Endothelial cell of umbilical vein (primary cell): ENCODE measurements around the gene SPDEF. TPM values are rescaled to one million over a fixed set of nuclear protein-coding genes. Genes with fewer than 3 reads are reported as not detected.

Source experiments
- BruUV-seq: library from RNA; stranded (reverse); fragments of 400-500 nt; replicated peaks from 2 replicates; lab custom pipeline; 2021; lab: Mats Ljungman, UMichigan
- CTCF ChIA-PET: fragments of 300-600, 350-600 bp; sonication (Branson Sonifier 250); formaldehyde crosslinking; loops from one replicate; lab custom pipeline; 2021; ENCODE audit warnings: antibody characterized with exemption, inconsistent platforms; lab: Charles Lee
- POLR2A ChIA-PET: fragments of 300-600, 350-600 bp; sonication (Branson Sonifier 250); formaldehyde crosslinking; loops from one replicate; lab custom pipeline; 2021; ENCODE audit warnings: antibody characterized with exemption, inconsistent platforms; lab: Charles Lee
- DNase-seq: peaks from one replicate; pipeline ENCODE4 v3.0.0-alpha.2; 2011; ENCODE audit warnings: low read depth, low spot score
- FAIRE-seq: peaks from 2 replicates; lab custom pipeline; 2011; peaks lifted over from hg19 to GRCh38; lab: Jason Lieb, UNC
- H2AFZ ChIP-seq: 2 replicates; pipeline ENCODE4 v1.6.0; 2012; ENCODE audit warnings: low read depth, low read length, control low read depth, inconsistent platforms
- H3K27ac ChIP-seq: 2 replicates; pipeline ENCODE4 v1.5.1; 2011; ENCODE audit warnings: low read depth, mild to moderate bottlenecking, control low read depth, low read length, moderate library complexity; ENCODE audit not compliant: insufficient read depth
- H3K27me3 ChIP-seq, 2 experiments: 2 replicates each; pipeline versions ENCODE4 v1.6.0 to v1.6.1; 2011; ENCODE audit warnings: low read length in 2 of 2, mixed read lengths in 1 of 2; ENCODE audit not compliant: control insufficient read depth in 2 of 2, insufficient read depth in 2 of 2
- H3K36me3 ChIP-seq, 2 experiments: 2 replicates in 1 of 2; 3 replicates in 1 of 2; pipeline ENCODE4 v1.5.1; 2011; ENCODE audit warnings: low read length in 2 of 2, mild to moderate bottlenecking in 1 of 2, moderate library complexity in 1 of 2; ENCODE audit not compliant: control insufficient read depth in 2 of 2, insufficient read depth in 2 of 2; ENCODE audit errors: extremely low read depth in 1 of 2
- H3K4me1 ChIP-seq: 3 replicates; pipeline ENCODE4 v1.5.1; 2011; ENCODE audit warnings: mild to moderate bottlenecking, low read length; ENCODE audit not compliant: control insufficient read depth, insufficient read depth; ENCODE audit errors: extremely low read depth
- H3K4me2 ChIP-seq: 2 replicates; pipeline ENCODE4 v1.6.1; 2011; ENCODE audit warnings: low read length, control low read depth, mixed read lengths; ENCODE audit not compliant: insufficient read depth
- H3K4me3 ChIP-seq, 3 experiments: fragments of 200-600 bp in 1 of 3; sonication (generic), shearing (Covaris generic) in 1 of 3; replicated peaks in 1 of 3; 2 replicates each; pipeline ENCODE4 v1.5.1; 2011 to 2016; ENCODE audit warnings: control low read depth in 3 of 3, low read length in 3 of 3, mild to moderate bottlenecking in 2 of 3, inconsistent platforms in 1 of 3, low read depth in 1 of 3, moderate library complexity in 1 of 3; ENCODE audit not compliant: insufficient read depth in 1 of 3
- H3K79me2 ChIP-seq: 2 replicates; pipeline ENCODE4 v1.6.0; 2012; ENCODE audit warnings: low read length, inconsistent platforms; ENCODE audit not compliant: control insufficient read depth, insufficient read depth
- H3K9ac ChIP-seq: replicated peaks from 2 replicates; pipeline ENCODE3; 2011; ENCODE audit warnings: low read length, control low read depth; ENCODE audit not compliant: insufficient read depth; ENCODE audit errors: extremely low read depth
- H3K9me1 ChIP-seq: replicated peaks from 3 replicates; pipeline ENCODE4 v1.6.0; 2011; ENCODE audit warnings: mild to moderate bottlenecking, low read length; ENCODE audit not compliant: control insufficient read depth, insufficient read depth; ENCODE audit errors: extremely low read depth
- H3K9me3 ChIP-seq: replicated peaks from 2 replicates; pipeline ENCODE4 v1.5.1; 2012; ENCODE audit warnings: low read length, inconsistent platforms; ENCODE audit not compliant: control insufficient read depth, insufficient read depth
- H4K20me1 ChIP-seq: replicated peaks from 2 replicates; pipeline ENCODE3; 2011; ENCODE audit warnings: mild to moderate bottlenecking, low read length; ENCODE audit not compliant: control insufficient read depth, insufficient read depth; ENCODE audit errors: extremely low read depth
- EZH2 ChIP-seq: IDR thresholded peaks from 2 replicates; pipeline ENCODE4 v1.6.1; 2012; ENCODE audit warnings: borderline replicate concordance, low read depth, mild to moderate bottlenecking, moderate library complexity, low read length, inconsistent platforms; ENCODE audit not compliant: severe bottlenecking
- FOS ChIP-seq: IDR thresholded peaks from 2 replicates; pipeline ENCODE4 v1.6.1; 2011; ENCODE audit warnings: mild to moderate bottlenecking, low read length, moderate library complexity, borderline replicate concordance; ENCODE audit not compliant: insufficient read depth
- GATA2 ChIP-seq: IDR thresholded peaks from 2 replicates; pipeline ENCODE4 v1.7.0; 2011; ENCODE audit warnings: low read depth, mild to moderate bottlenecking, moderate library complexity, mixed read lengths, low read length; ENCODE audit not compliant: insufficient read length, insufficient read depth
- JUN ChIP-seq: IDR thresholded peaks from 2 replicates; pipeline ENCODE4 v1.6.1; 2011; ENCODE audit warnings: borderline replicate concordance, low read depth; ENCODE audit not compliant: insufficient read length, insufficient read depth
- MYC ChIP-seq: IDR thresholded peaks from one replicate; pipeline ENCODE4 v1.6.1; 2011; ENCODE audit warnings: mild to moderate bottlenecking, low read depth, low read length
- POLR2A ChIP-seq: IDR thresholded peaks from 2 replicates; pipeline ENCODE4 v1.6.1; 2012; ENCODE audit warnings: low read depth, mild to moderate bottlenecking, control low read depth, low read length
- POLR2AphosphoS5 ChIP-seq: IDR thresholded peaks from 2 replicates; pipeline ENCODE4 v1.6.1; 2012; ENCODE audit warnings: low read depth, mild to moderate bottlenecking, control low read depth, low read length, moderate library complexity; ENCODE audit not compliant: insufficient read depth
- dilution Hi-C: fragments of 300-500 bp; cut with MboI; formaldehyde crosslinking; loops from one replicate; pipeline ENCODE4 v1.15.0; 2019; ENCODE audit warnings: low sequenced_read_pairs; ENCODE audit not compliant: extremely low pct_ligation_motif_present
- intact Hi-C: fragments of 100-400 bp; cut with micrococcal nuclease; formaldehyde crosslinking; loops from one replicate; pipeline ENCODE4 v1.10.0; 2022
- polyA plus RNA-seq, 4 experiments: library from polyadenylated mRNA; depleted of rRNA in 3 of 4; stranded (reverse) in 3 of 4; unstranded in 1 of 4; fragments of >200 nt; gene quantifications; 2 replicates each; pipeline versions ENCODE4 v1.2.1 to v1.2.3, GENCODE V29; 2011 to 2012; ENCODE audit warnings: missing spikeins in 1 of 4
- total RNA-seq: library from RNA; stranded (reverse); gene quantifications from 2 replicates; pipeline ENCODE4 v1.2.3, GENCODE V29; 2021
- TF ChIP-seq, protein P1 (sequence below), 2 donors: IDR thresholded peaks; 1 replicate in 1 of 2; 2 replicates in 1 of 2; pipeline ENCODE4 v1.5.1; 2011; ENCODE audit warnings: low read length in 2 of 2, mild to moderate bottlenecking in 2 of 2, moderate library complexity in 2 of 2, control low read depth in 1 of 2, inconsistent platforms in 1 of 2, low read depth in 1 of 2; ENCODE audit not compliant: insufficient read depth in 1 of 2; ENCODE audit errors: extremely low read depth in 1 of 2
- TF ChIP-seq, protein P2 (sequence below): IDR thresholded peaks from 2 replicates; pipeline ENCODE4 v1.6.1; 2011; ENCODE audit not compliant: insufficient read depth, insufficient read length

The SPDEF gene
- total and polyA plus RNA-seq, 2 donors (not counting 3 experiments of a cell fraction or from before 2014, with no cell fraction given) = not detected

DNA sequence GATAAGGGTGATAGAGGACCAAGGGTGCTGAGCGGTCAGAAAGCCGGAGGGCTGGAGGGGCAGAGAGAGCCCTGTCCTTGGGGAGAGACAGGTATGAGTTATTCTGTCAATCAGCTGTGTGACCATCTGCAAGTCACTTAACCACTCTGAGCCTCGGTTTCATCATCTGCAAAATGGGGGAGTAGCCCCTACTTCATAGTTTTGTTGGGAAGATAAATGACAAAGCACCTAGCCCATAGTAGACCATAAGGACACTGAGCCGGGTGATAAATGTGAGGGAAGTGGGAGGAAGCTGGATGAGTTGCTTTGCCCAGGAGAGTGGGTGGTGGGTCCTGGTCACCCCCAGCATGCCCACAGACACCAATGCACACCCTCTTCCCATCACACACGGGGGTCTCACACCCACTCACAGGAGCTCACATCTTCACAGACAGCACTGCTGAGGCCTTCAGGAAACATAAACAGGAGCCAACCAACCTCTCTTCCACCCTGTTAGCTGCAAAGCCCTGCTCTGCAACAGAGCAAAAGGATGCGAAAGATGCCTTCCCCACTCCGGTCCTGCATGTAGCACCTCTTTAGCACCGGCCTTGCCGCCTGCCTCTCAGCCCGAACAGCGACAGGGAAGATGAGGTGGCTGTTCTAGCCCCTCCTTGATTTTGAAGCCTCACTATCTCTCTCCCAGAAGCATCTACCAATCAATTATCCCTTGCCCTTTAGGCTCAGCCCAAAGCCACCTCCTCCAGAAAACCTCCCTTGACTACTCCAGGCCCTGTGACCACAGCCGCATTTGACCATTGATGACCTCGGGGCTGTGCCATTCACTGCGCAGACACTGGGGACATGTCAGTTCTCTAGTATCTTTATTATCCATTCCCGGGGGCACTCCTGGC lies 18.9 kb downstream of the SPDEF start:
- POLR2A ChIA-PET = no interaction called here
- intact Hi-C loops = no loop called here

More for the DNA sequence above, 18.9 kb downstream of the SPDEF start:
- Histone ChIP-seq H3K4me2 (no peak overlapping the region), H3K36me3 (no peaks in the 10 kb centered on the region), H3K9ac (no peak overlapping the region), H3K79me2 (no peaks in the 10 kb centered on the region), H3K9me3 (no peaks in the 10 kb centered on the region), H3K27me3 (no peaks in the 10 kb centered on the region), H4K20me1 (no peaks in the 10 kb centered on the region), H2AFZ (no peak overlapping the region), H3K4me3 (no peak overlapping the region), H3K9me1 (no peaks in the 10 kb centered on the region), H3K4me1 (no peaks in the 10 kb centered on the region), H3K27ac (no peak overlapping the region)
- dilution Hi-C loops = no loop called here
- CTCF ChIA-PET = no interaction called here
- FAIRE-seq = no peak
- BruUV-seq = no TSS peak
- no peak for DNase-seq
- TF ChIP-seq POLR2A (no peak), JUN (no peak), GATA2 (no peak), FOS (no peak), MYC (no peak), POLR2AphosphoS5 (no peak), EZH2 (no peak)
- TF ChIP-seq, protein P1, sequence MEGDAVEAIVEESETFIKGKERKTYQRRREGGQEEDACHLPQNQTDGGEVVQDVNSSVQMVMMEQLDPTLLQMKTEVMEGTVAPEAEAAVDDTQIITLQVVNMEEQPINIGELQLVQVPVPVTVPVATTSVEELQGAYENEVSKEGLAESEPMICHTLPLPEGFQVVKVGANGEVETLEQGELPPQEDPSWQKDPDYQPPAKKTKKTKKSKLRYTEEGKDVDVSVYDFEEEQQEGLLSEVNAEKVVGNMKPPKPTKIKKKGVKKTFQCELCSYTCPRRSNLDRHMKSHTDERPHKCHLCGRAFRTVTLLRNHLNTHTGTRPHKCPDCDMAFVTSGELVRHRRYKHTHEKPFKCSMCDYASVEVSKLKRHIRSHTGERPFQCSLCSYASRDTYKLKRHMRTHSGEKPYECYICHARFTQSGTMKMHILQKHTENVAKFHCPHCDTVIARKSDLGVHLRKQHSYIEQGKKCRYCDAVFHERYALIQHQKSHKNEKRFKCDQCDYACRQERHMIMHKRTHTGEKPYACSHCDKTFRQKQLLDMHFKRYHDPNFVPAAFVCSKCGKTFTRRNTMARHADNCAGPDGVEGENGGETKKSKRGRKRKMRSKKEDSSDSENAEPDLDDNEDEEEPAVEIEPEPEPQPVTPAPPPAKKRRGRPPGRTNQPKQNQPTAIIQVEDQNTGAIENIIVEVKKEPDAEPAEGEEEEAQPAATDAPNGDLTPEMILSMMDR (IDR thresholded peaks at IDR 0.05; ENCODE audit: extremely low read depth in 1 of 2, insufficient read depth in 1 of 2, low read depth in 1 of 2, low read length in 2 of 2) = no peak
- TF ChIP-seq, protein P2, sequence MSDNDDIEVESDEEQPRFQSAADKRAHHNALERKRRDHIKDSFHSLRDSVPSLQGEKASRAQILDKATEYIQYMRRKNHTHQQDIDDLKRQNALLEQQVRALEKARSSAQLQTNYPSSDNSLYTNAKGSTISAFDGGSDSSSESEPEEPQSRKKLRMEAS = no peak
